ENCODE data around the gene SLC4A4.
A peak's percentile ranks its signal among the peaks of the same experiment; 100 is the strongest.

SLC4A4 gene

GRCh38 chr4:71545168-71545567, 206.3 kb downstream of the SLC4A4 start:
- DNase-seq (ENCODE audit: low spot score) = no peak

GRCh38 chr4:71549516-71550160, 210.8 kb downstream of the SLC4A4 start:
- DNase-seq (ENCODE audit: low spot score) = no peak

- no peak for DNase-seq (ENCODE audit: low spot score)
These were observed 211.7 kb downstream of the SLC4A4 start for GRCh38 chr4:71550220-71551165.

- DNase-seq (ENCODE audit: low spot score) = no peak
These were observed 214.8 kb downstream of the SLC4A4 start for GRCh38 chr4:71553605-71554004.

GRCh38 chr4:71554025-71554424, 215.2 kb downstream of the SLC4A4 start:
- DNase-seq (ENCODE audit: low spot score) = no peak

- DNase-seq (ENCODE audit: low spot score) = no peak
These were observed 219.4 kb downstream of the SLC4A4 start for GRCh38 chr4:71558248-71558647.

GRCh38 chr4:71559957-71560571, 221.2 kb downstream of the SLC4A4 start:
- DNase-seq (ENCODE audit: low spot score) = peak; percentile 2

- no peak for DNase-seq (ENCODE audit: low spot score)
These were observed 226.0 kb downstream of the SLC4A4 start for GRCh38 chr4:71564775-71565174.

GRCh38 chr4:71566856-71567255, 228.0 kb downstream of the SLC4A4 start:
- DNase-seq (ENCODE audit: low spot score) = no peak

- DNase-seq (ENCODE audit: low spot score) = no peak
These were observed 229.3 kb downstream of the SLC4A4 start for GRCh38 chr4:71568131-71568530.

- DNase-seq (ENCODE audit: low spot score) = no peak
These were observed 231.7 kb downstream of the SLC4A4 start for GRCh38 chr4:71570492-71570891.

GRCh38 chr4:71571346-71571745, 232.5 kb downstream of the SLC4A4 start:
- DNase-seq (ENCODE audit: low spot score) = no peak

GRCh38 chr4:71583971-71584370, 245.2 kb downstream of the SLC4A4 start:
- DNase-seq (ENCODE audit: low spot score) = no peak

GRCh38 chr4:71584585-71584984, 245.8 kb downstream of the SLC4A4 start:
- no peak for DNase-seq (ENCODE audit: low spot score)

GRCh38 chr4:71586087-71586763, 247.4 kb downstream of the SLC4A4 start:
- DNase-seq (ENCODE audit: low spot score) = no peak

- DNase-seq (ENCODE audit: low spot score) = no peak
These were observed 249.2 kb downstream of the SLC4A4 start for GRCh38 chr4:71587995-71588394.

- no peak for DNase-seq (ENCODE audit: low spot score)
These were observed 254.0 kb downstream of the SLC4A4 start for GRCh38 chr4:71592793-71593192.

GRCh38 chr4:71593311-71593710, 254.5 kb downstream of the SLC4A4 start:
- no peak for DNase-seq (ENCODE audit: low spot score)

- no peak for DNase-seq (ENCODE audit: low spot score)
These were observed 256.8 kb downstream of the SLC4A4 start for GRCh38 chr4:71595576-71596108.

GRCh38 chr4:71599578-71599977, 260.8 kb downstream of the SLC4A4 start:
- DNase-seq (ENCODE audit: low spot score) = no peak

- DNase-seq (ENCODE audit: low spot score) = no peak
These were observed 263.6 kb downstream of the SLC4A4 start for GRCh38 chr4:71602289-71602900.

- DNase-seq (ENCODE audit: low spot score) = no peak
These were observed 266.0 kb downstream of the SLC4A4 start for GRCh38 chr4:71604785-71605184.

Data from kidney capillary endothelial cell (primary cell).